Pancreas (tissue), 10 donors: Measurements from ENCODE around the gene ADGRD2. TPM values are rescaled to one million over a fixed set of nuclear protein-coding genes. Genes with fewer than 3 reads are reported as not detected.

Experiments used
- ATAC-seq, 4 donors: fragments of 200-7000 bp; cut with Tn5 transposase; one replicate each; pipeline versions ENCODE4 v1.8.0 to v1.9.1; 2020; ENCODE audit warnings: mild to moderate bottlenecking in 4 of 4, moderate library complexity in 4 of 4
- DNase-seq, 6 donors: peaks; one replicate each; pipeline ENCODE4 v3.0.0-alpha.2; 2020
- FAIRE-seq: peaks from 2 replicates; lab custom pipeline; 2012; peaks lifted over from hg19 to GRCh38; lab: Jason Lieb, UNC
- H3K27ac ChIP-seq, 4 donors: fragments of 200-600 bp; sonication (generic); 1 replicate in 3 of 4; 2 replicates in 1 of 4; pipeline versions ENCODE4 v1.5.0 to v1.8.0; 2020
- H3K27me3 ChIP-seq, 4 donors: fragments of 200-600 bp; one replicate each; pipeline ENCODE4 v1.8.0; 2021
- H3K36me3 ChIP-seq, 3 donors: fragments of 200-600 bp; sonication (generic) in 1 of 3; one replicate each; pipeline versions ENCODE4 v1.5.0 to v1.8.0; 2020 to 2021
- H3K4me1 ChIP-seq, 3 donors: fragments of 200-600 bp; one replicate each; pipeline ENCODE4 v1.8.0; 2021
- H3K4me3 ChIP-seq, 4 donors: fragments of 200-600 bp; sonication (generic) in 2 of 4; one replicate each; pipeline versions ENCODE4 v1.5.0 to v1.8.0; 2020 to 2021
- H3K9me3 ChIP-seq, 4 donors: fragments of 200-600 bp; one replicate each; pipeline ENCODE4 v1.8.0; 2021
- CTCF ChIP-seq, 4 donors: fragments of 200-600 bp; sonication (generic) in 3 of 4; IDR thresholded peaks; one replicate each; pipeline versions ENCODE4 v1.5.0 to v1.8.0; 2021; ENCODE audit warnings: antibody characterized with exemption in 4 of 4
- whole genome bisulfite sequencing, 2 donors: extraction: QIAGEN DNeasy Blood & Tissue Kit; methylation state at CpG; one replicate each; pipeline ENCODE4 v1.1.7; 2013; 5-methylcytosine and 5-hydroxymethylcytosine counted together
- intact Hi-C, 3 donors: fragments of 100-400 bp; cut with DNase I; formaldehyde crosslinking; loops; one replicate each; pipeline versions ENCODE4 v1.11.1 to v1.14.2; 2022
- polyA plus RNA-seq, 2 donors: library from polyadenylated mRNA; stranded (reverse); fragments of 200-250 nt; gene quantifications; one replicate each; pipeline ENCODE4 v1.2.3, GENCODE V29; 2013
- total RNA-seq, 6 donors: library from RNA; stranded (reverse); fragmentation: NEBNext Ultra II Directional in 4 of 6; extraction: Animal tissue kit (Norgen Biotek cat#: 25700) in 4 of 6; gene quantifications; one replicate each; pipeline versions ENCODE4 v1.2.1 to v1.2.4, GENCODE V29; 2021 to 2023
- donor health status: healthy with polysubstance abuse.
- donor health status: DM: no; HTN: no; CAD: no; lungs with moderate emphysema.
- donor health status: DM: no; HTN: no; CAD: no.
- donor health status: control.
- donor health status: control.
- donor health status: Bipolar disorder and iron deficiency.
- donor health status: DM: yes; HTN: yes; CAD: no.
- donor health status: DM: no; HTN: no; CAD: no.
- donor health status: DM: no; HTN: no; CAD: no.
- donor health status: DM: yes; HTN: yes; CAD: no.

The ADGRD2 gene
- total and polyA plus RNA-seq, 8 donors, result 0.23 TPM; not detected in 7

GRCh38 chr9:124454296-124454695 lies 4.0 kb downstream of the ADGRD2 start:
- Histone ChIP-seq H3K36me3 (no peaks in the 10 kb centered on the region), H3K4me3 (no peak overlapping the region), H3K9me3 (no peaks in the 10 kb centered on the region), H3K4me1 (no peaks in the 10 kb centered on the region), H3K27me3 (peaks cover 0 to 3% (median 0%) of the 10 kb centered on the region in 4 donors), H3K27ac (no peak overlapping the region)
- WGBS, 2 donors, result 70 to 85% methylated on average over 9 of the region's 9 CpGs
- no peak for TF ChIP-seq CTCF (IDR thresholded peaks at IDR 0.05)
- ATAC-seq (no peak), FAIRE-seq (no peak), DNase-seq (peak in 1 of 6 donors; percentile 32)
- intact Hi-C loops, result no loop called here

GRCh38 chr9:124454791-124455443 lies 4.7 kb downstream of the ADGRD2 start:
- Histone ChIP-seq H3K36me3 (no peaks in the 10 kb centered on the region), H3K27ac (no peak overlapping the region), H3K4me1 (no peaks in the 10 kb centered on the region), H3K27me3 (peaks cover 0 to 3% (median 0%) of the 10 kb centered on the region in 4 donors), H3K9me3 (no peaks in the 10 kb centered on the region), H3K4me3 (no peak overlapping the region)
- no peak for ATAC-seq
- 85 to 88% methylated on average over 14 of the region's 14 CpGs for WGBS, 2 donors
- intact Hi-C loops, result no loop called here
- DNase-seq, result peak in 2 of 6 donors; percentile 52 to 60
- no peak for TF ChIP-seq CTCF (IDR thresholded peaks at IDR 0.05)
- FAIRE-seq, result no peak

GRCh38 chr9:124455820-124456219 lies 5.6 kb downstream of the ADGRD2 start:
- intact Hi-C loops, result no loop called here
- no peaks in the 10 kb centered on the region for H3K36me3 ChIP-seq
- ATAC-seq, result no peak
- no peak for FAIRE-seq
- H3K27me3 ChIP-seq, result peaks cover 0 to 3% (median 0%) of the 10 kb centered on the region in 4 donors
- no peak for TF ChIP-seq CTCF (IDR thresholded peaks at IDR 0.05)
- 71 to 73% methylated on average over 7 of the region's 7 CpGs for WGBS, 2 donors
- peak in 2 of 6 donors; percentile 11 to 22 for DNase-seq
- no peaks in the 10 kb centered on the region for H3K4me1 ChIP-seq
- no peak overlapping the region for H3K27ac ChIP-seq
- no peak overlapping the region for H3K4me3 ChIP-seq
- H3K9me3 ChIP-seq, result no peaks in the 10 kb centered on the region

- intact Hi-C loops, result no loop called here
- Histone ChIP-seq H3K36me3 (no peaks in the 10 kb centered on the region), H3K27ac (no peak overlapping the region), H3K4me3 (no peak overlapping the region), H3K4me1 (no peaks in the 10 kb centered on the region), H3K9me3 (no peaks in the 10 kb centered on the region), H3K27me3 (peaks cover 0 to 3% (median 0%) of the 10 kb centered on the region in 4 donors)
- ATAC-seq, result no peak
- whole genome bisulfite sequencing, 2 donors, result 68 to 73% methylated on average over 15 of the region's 15 CpGs
- FAIRE-seq, result no peak
- TF ChIP-seq CTCF (IDR thresholded peaks at IDR 0.05), result no peak
- peak in 2 of 6 donors; percentile 26 to 32 for DNase-seq
These were observed 6.3 kb downstream of the ADGRD2 start for GRCh38 chr9:124456341-124457078.
